ENCODE measurements around the gene ZNF268. TPM values are rescaled to one million over a fixed set of nuclear protein-coding genes. Genes with fewer than 3 reads are reported as not detected.
"Not testable (repeated sequence)": the region's sequence is repeated elsewhere in the genome, so short reads cannot be mapped to it uniquely, and the experiment has no call there.

ZNF268 gene
- total and polyA plus RNA-seq, 7 experiments from 2014 or later = 13.6 to 38.6 (median 18.6) TPM

- H3K27me3 ChIP-seq (ENCODE audit: control insufficient read depth in 2 of 2, insufficient read depth in 2 of 2, low read length in 2 of 2); H3K27ac Mint-ChIP-seq; DNase-seq; H3K4me3 ChIP-seq (ENCODE audit: low read length); intact Hi-C loops (cut with micrococcal nuclease); H3K4me3 Mint-ChIP-seq; H3K4me1 Mint-ChIP-seq; H3K4me1 ChIP-seq (ENCODE audit: control insufficient read depth in 2 of 2, insufficient read depth in 2 of 2, low read length in 2 of 2); POLR2A ChIA-PET; H3K36me3 ChIP-seq (ENCODE audit: control insufficient read depth in 2 of 3, insufficient read depth in 3 of 3, low read length in 3 of 3); ATAC-seq; H3K9me3 ChIP-seq (ENCODE audit: control insufficient read depth in 2 of 3, low read length in 3 of 3); H3K27ac ChIP-seq (ENCODE audit: low read depth, low read length): not testable (repeated sequence)
- Mint-ChIP-seq H3K27me3 (peaks cover 0 to 15% (median 4%) of the 10 kb centered on the region in 5 donors), H3K36me3 (peaks cover 0 to 14% (median 0%) of the 10 kb centered on the region in 5 donors), H3K9me3 (peaks cover 0 to 41% (median 27%) of the 10 kb centered on the region in 11 donors)
- CTCF ChIA-PET = interaction anchor here (0.6 kb wide), 1 partner anchor 52 kb away, joined by 3 read pairs; no protein-coding TSS in a partner anchor
Observed at GRCh38 chr12:133255833-133256232, 74.5 kb downstream of the ZNF268 start.

- H3K27me3 ChIP-seq (ENCODE audit: control insufficient read depth in 2 of 2, insufficient read depth in 2 of 2, low read length in 2 of 2) = no peaks in the 10 kb centered on the region
- Mint-ChIP-seq H3K27ac (no peak overlapping the region), H3K36me3 (peaks cover 0 to 14% (median 0%) of the 10 kb centered on the region in 5 donors), H3K4me3 (no peak overlapping the region), H3K4me1 (peaks cover 0 to 1% (median 0%) of the 10 kb centered on the region in 7 donors), H3K9me3 (peaks cover 0 to 41% (median 27%) of the 10 kb centered on the region in 11 donors), H3K27me3 (peaks cover 0 to 15% (median 4%) of the 10 kb centered on the region in 5 donors)
- CTCF ChIA-PET = interaction anchor here (0.6 kb wide), 1 partner anchor 52 kb away, joined by 3 read pairs; no protein-coding TSS in a partner anchor
- H3K4me1 ChIP-seq (ENCODE audit: control insufficient read depth in 2 of 2, insufficient read depth in 2 of 2, low read length in 2 of 2) = no peaks in the 10 kb centered on the region
- DNase-seq = no peak
- no peaks in the 10 kb centered on the region for H3K9me3 ChIP-seq (ENCODE audit: control insufficient read depth in 2 of 3, low read length in 3 of 3)
- intact Hi-C loops (cut with micrococcal nuclease) = no loop called here
- no peak overlapping the region for H3K4me3 ChIP-seq (ENCODE audit: low read length)
- H3K27ac ChIP-seq (ENCODE audit: low read depth, low read length) = no peak overlapping the region
- POLR2A ChIA-PET = no interaction called here
- no peaks in the 10 kb centered on the region for H3K36me3 ChIP-seq (ENCODE audit: control insufficient read depth in 2 of 3, insufficient read depth in 3 of 3, low read length in 3 of 3)
- ATAC-seq = no peak
Observed at GRCh38 chr12:133256321-133256720, 75.0 kb downstream of the ZNF268 start.

- H3K27ac Mint-ChIP-seq = no peak overlapping the region
- no peaks in the 10 kb centered on the region for H3K36me3 Mint-ChIP-seq
- no peaks in the 10 kb centered on the region for H3K27me3 ChIP-seq (ENCODE audit: control insufficient read depth in 2 of 2, insufficient read depth in 2 of 2, low read length in 2 of 2)
- no peak overlapping the region for H3K4me3 Mint-ChIP-seq
- no peaks in the 10 kb centered on the region for H3K9me3 ChIP-seq (ENCODE audit: control insufficient read depth in 2 of 3, low read length in 3 of 3)
- DNase-seq (no peak), ATAC-seq (no peak)
- CTCF ChIA-PET = no interaction called here
- H3K27me3 Mint-ChIP-seq = no peaks in the 10 kb centered on the region
- H3K27ac ChIP-seq (ENCODE audit: low read depth, low read length) = no peak overlapping the region
- no peaks in the 10 kb centered on the region for H3K36me3 ChIP-seq (ENCODE audit: control insufficient read depth in 2 of 3, insufficient read depth in 3 of 3, low read length in 3 of 3)
- no peak overlapping the region for H3K4me3 ChIP-seq (ENCODE audit: low read length)
- no peaks in the 10 kb centered on the region for H3K4me1 Mint-ChIP-seq
- POLR2A ChIA-PET = no interaction called here
- H3K4me1 ChIP-seq (ENCODE audit: control insufficient read depth in 2 of 2, insufficient read depth in 2 of 2, low read length in 2 of 2) = no peaks in the 10 kb centered on the region
- H3K9me3 Mint-ChIP-seq = peaks cover 0 to 6% (median 2%) of the 10 kb centered on the region in 11 donors
- intact Hi-C loops (cut with micrococcal nuclease) = no loop called here
Observed at GRCh38 chr12:133264173-133264572, 82.9 kb downstream of the ZNF268 start.

Other genes with a start within 250 kb of the ZNF268 start
- gene ZNF605, start 225.2 kb upstream of the ZNF268 start, total RNA-seq = 10 to 100 TPM in 3 of 5 experiments, 1 to 10 TPM in 2; 5.4 to 17.8 (median 11.8) TPM
- gene ZNF605, start 225.2 kb upstream of the ZNF268 start, polyA plus RNA-seq = 1 to 10 TPM in 1 of 2 donors, under 1 TPM in 1; 0.98 to 1.6 TPM
- gene ZNF26, start 195.1 kb upstream of the ZNF268 start, total RNA-seq = 10 to 100 TPM; 16.0 to 38.8 (median 33.6) TPM
- gene ZNF26, start 195.1 kb upstream of the ZNF268 start, polyA plus RNA-seq = 10 to 100 TPM; 12.6 to 27.8 TPM
- gene ZNF84, start 144.0 kb upstream of the ZNF268 start, total RNA-seq = 10 to 100 TPM; 27.4 to 52.7 (median 31.6) TPM
- 10 to 100 TPM; 22.5 to 22.6 TPM for gene ZNF84, start 144.0 kb upstream of the ZNF268 start, polyA plus RNA-seq
- 10 to 100 TPM; 11.2 to 29.9 (median 16.0) TPM for gene ZNF140, start 100.6 kb upstream of the ZNF268 start, total RNA-seq
- gene ZNF140, start 100.6 kb upstream of the ZNF268 start, polyA plus RNA-seq = 10 to 100 TPM; 22.9 to 30.7 TPM
- gene ZNF891, start 51.2 kb upstream of the ZNF268 start, total RNA-seq = 1 to 10 TPM; 2.4 to 7.9 (median 6.6) TPM
- under 1 TPM; 0.56 to 0.89 TPM for gene ZNF891, start 51.2 kb upstream of the ZNF268 start, polyA plus RNA-seq
- 10 to 100 TPM in 4 of 5 experiments, 1 to 10 TPM in 1; 5.2 to 35.0 (median 29.2) TPM for gene ZNF10, start 50.9 kb upstream of the ZNF268 start, total RNA-seq
- gene ZNF10, start 50.9 kb upstream of the ZNF268 start, polyA plus RNA-seq = 10 to 100 TPM; 13.7 to 14.5 TPM
- not detected for gene ANHX, start 54.4 kb downstream of the ZNF268 start, total RNA-seq
- not detected for gene ANHX, start 54.4 kb downstream of the ZNF268 start, polyA plus RNA-seq

All from naive thymus-derived CD4-positive, alpha-beta T cell (primary cell).